DOHH2 (cell line): ENCODE data around the gene SMC1B.

Source experiments
- EZH2phosphoT487 ChIP-seq: fragments of 200-600 bp; sonication (generic); IDR thresholded peaks from 2 replicates; pipeline ENCODE4 v1.6.1; 2017; ENCODE audit warnings: borderline replicate concordance, mild to moderate bottlenecking, antibody characterized with exemption, low read length, moderate library complexity, mixed read lengths
- TF ChIP-seq, protein P1 (sequence below): fragments of 200-600 bp; sonication (generic); IDR thresholded peaks from one replicate; pipeline ENCODE4 v1.5.1; 2014; ENCODE audit warnings: antibody characterized with exemption, mild to moderate bottlenecking, low read depth, low read length; ENCODE audit not compliant: poor library complexity, severe bottlenecking

DNA sequence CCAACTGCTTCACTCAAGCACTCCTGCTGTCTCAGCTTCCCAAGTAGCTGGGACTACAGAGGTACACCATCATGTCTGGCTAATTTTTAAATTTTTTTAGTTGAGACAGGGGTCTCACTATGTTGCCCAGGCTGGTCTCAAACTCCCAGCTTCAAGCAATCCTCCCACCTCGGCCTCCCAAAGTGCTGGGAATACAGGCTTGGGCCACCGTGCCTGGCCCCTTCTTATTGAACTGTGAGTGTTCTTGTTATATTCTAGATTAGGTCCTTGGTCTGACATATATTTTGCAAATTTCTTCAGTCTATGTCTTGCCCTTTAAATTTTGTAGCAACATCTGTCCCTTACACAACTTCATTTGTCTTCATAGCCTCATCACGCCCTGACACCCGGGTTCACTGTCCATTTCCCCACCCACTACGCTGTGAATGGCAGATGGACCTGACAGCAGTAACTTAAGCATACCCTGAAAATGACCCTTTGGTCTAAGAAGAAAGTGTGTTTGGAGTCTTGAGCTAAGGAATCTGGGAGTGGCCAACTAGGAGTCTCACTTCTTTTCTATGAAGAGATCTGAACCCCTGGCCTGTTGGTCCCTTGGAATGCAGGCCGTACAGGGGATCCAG, 107.8 kb downstream of the SMC1B start:
- TF ChIP-seq, protein P1, sequence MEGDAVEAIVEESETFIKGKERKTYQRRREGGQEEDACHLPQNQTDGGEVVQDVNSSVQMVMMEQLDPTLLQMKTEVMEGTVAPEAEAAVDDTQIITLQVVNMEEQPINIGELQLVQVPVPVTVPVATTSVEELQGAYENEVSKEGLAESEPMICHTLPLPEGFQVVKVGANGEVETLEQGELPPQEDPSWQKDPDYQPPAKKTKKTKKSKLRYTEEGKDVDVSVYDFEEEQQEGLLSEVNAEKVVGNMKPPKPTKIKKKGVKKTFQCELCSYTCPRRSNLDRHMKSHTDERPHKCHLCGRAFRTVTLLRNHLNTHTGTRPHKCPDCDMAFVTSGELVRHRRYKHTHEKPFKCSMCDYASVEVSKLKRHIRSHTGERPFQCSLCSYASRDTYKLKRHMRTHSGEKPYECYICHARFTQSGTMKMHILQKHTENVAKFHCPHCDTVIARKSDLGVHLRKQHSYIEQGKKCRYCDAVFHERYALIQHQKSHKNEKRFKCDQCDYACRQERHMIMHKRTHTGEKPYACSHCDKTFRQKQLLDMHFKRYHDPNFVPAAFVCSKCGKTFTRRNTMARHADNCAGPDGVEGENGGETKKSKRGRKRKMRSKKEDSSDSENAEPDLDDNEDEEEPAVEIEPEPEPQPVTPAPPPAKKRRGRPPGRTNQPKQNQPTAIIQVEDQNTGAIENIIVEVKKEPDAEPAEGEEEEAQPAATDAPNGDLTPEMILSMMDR: no peak
- no peak for TF ChIP-seq EZH2phosphoT487
